HCT116 (cell line): ENCODE results near the gene AIRE.

ENCODE experiments used
- CBX3 ChIP-seq: IDR thresholded peaks from 2 replicates; pipeline ENCODE4 v1.6.1; 2012; ENCODE audit warnings: low read depth
- CEBPB ChIP-seq: IDR thresholded peaks from 2 replicates; pipeline ENCODE4 v1.6.1; 2012; ENCODE audit warnings: low read depth
- CTCF ChIP-seq, 3 experiments: fragments of 200-600 bp in 1 of 3; sonication (generic) in 1 of 3; IDR thresholded peaks in 2 of 3; conservative IDR thresholded peaks in 1 of 3; 2 replicates each; pipeline ENCODE4 v1.5.1; 2012 to 2017; ENCODE audit warnings: low read depth in 2 of 3, low read length in 2 of 3, antibody characterized with exemption in 1 of 3, borderline replicate concordance in 1 of 3, control low read depth in 1 of 3, mild to moderate bottlenecking in 1 of 3, mixed read lengths in 1 of 3, mixed run types in 1 of 3, moderate library complexity in 1 of 3; ENCODE audit not compliant: insufficient read depth in 1 of 3
- EGR1 ChIP-seq: IDR thresholded peaks from 2 replicates; pipeline ENCODE4 v1.6.1; 2012; ENCODE audit warnings: low read depth
- EZH2phosphoT487 ChIP-seq: fragments of 200-600 bp; IDR thresholded peaks from 2 replicates; pipeline ENCODE4 v1.6.1; 2018; ENCODE audit warnings: antibody characterized with exemption, borderline replicate concordance
- MAX ChIP-seq: IDR thresholded peaks from 2 replicates; pipeline ENCODE4 v1.6.1; 2012
- POLR2A ChIP-seq: IDR thresholded peaks from 2 replicates; pipeline ENCODE4 v1.7.0; 2011; ENCODE audit warnings: borderline replicate concordance; ENCODE audit not compliant: insufficient read depth, insufficient read length; ENCODE audit errors: extremely low read depth
- POLR2AphosphoS5 ChIP-seq: IDR thresholded peaks from 2 replicates; pipeline ENCODE4 v1.6.1; 2011; ENCODE audit warnings: mild to moderate bottlenecking, low read depth, low read length, moderate library complexity
- RAD21 ChIP-seq: IDR thresholded peaks from 2 replicates; pipeline ENCODE4 v1.6.1; 2012; ENCODE audit warnings: low read depth, mild to moderate bottlenecking
- SIN3A ChIP-seq: IDR thresholded peaks from 2 replicates; pipeline ENCODE4 v1.6.1; 2012; ENCODE audit warnings: low read depth
- YY1 ChIP-seq: IDR thresholded peaks from 2 replicates; pipeline ENCODE4 v1.6.1; 2011; ENCODE audit warnings: low read length, low read depth, moderate library complexity, mild to moderate bottlenecking; ENCODE audit not compliant: insufficient replicate concordance; ENCODE audit errors: extremely low read depth
- ZNF274 ChIP-seq: fragments of 200-500 bp; sonication (Bioruptor generic); IDR thresholded peaks from 2 replicates; pipeline ENCODE4 v1.6.1; 2014; ENCODE audit warnings: mild to moderate bottlenecking, low read depth, low read length, inconsistent platforms
- TF ChIP-seq, protein P1 (sequence below): IDR thresholded peaks from 2 replicates; pipeline ENCODE4 v1.6.1; 2012; ENCODE audit warnings: low read depth

- TF ChIP-seq CTCF (IDR thresholded peaks at IDR 0.05 in 2 of 3, conservative IDR thresholded peaks at IDR 0.05 in 1 of 3; ENCODE audit: borderline replicate concordance in 1 of 3, insufficient read depth in 1 of 3, low read depth in 2 of 3, low read length in 2 of 3) (no peak), EZH2phosphoT487 (no peak), YY1 (no peak), RAD21 (no peak), SIN3A (no peak), POLR2A (no peak), CEBPB (no peak), POLR2AphosphoS5 (no peak), EGR1 (no peak), MAX (no peak), CBX3 (no peak), ZNF274 (no peak)
- TF ChIP-seq, protein P1, sequence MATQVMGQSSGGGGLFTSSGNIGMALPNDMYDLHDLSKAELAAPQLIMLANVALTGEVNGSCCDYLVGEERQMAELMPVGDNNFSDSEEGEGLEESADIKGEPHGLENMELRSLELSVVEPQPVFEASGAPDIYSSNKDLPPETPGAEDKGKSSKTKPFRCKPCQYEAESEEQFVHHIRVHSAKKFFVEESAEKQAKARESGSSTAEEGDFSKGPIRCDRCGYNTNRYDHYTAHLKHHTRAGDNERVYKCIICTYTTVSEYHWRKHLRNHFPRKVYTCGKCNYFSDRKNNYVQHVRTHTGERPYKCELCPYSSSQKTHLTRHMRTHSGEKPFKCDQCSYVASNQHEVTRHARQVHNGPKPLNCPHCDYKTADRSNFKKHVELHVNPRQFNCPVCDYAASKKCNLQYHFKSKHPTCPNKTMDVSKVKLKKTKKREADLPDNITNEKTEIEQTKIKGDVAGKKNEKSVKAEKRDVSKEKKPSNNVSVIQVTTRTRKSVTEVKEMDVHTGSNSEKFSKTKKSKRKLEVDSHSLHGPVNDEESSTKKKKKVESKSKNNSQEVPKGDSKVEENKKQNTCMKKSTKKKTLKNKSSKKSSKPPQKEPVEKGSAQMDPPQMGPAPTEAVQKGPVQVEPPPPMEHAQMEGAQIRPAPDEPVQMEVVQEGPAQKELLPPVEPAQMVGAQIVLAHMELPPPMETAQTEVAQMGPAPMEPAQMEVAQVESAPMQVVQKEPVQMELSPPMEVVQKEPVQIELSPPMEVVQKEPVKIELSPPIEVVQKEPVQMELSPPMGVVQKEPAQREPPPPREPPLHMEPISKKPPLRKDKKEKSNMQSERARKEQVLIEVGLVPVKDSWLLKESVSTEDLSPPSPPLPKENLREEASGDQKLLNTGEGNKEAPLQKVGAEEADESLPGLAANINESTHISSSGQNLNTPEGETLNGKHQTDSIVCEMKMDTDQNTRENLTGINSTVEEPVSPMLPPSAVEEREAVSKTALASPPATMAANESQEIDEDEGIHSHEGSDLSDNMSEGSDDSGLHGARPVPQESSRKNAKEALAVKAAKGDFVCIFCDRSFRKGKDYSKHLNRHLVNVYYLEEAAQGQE = no peak
Measured at GRCh38 chr21:44325386-44326271, 40.0 kb downstream of the AIRE start.
